SK-N-SH treated with all-trans-retinoic acid at 6 μM for 48 hours (cell line): ENCODE results near the gene GPR183.
A peak's percentile ranks its signal among the peaks of the same experiment; 100 is the strongest.

Experiments
- ATAC-seq: fragments of 200-7000 bp; cut with Tn5 transposase; 3 replicates; pipeline ENCODE4 v1.9.1; 2020; ENCODE audit warnings: mild to moderate bottlenecking, moderate library complexity
- ARNTL ChIP-seq: fragments of 450-650 bp; formaldehyde crosslinking; IDR thresholded peaks from 2 replicates; pipeline ENCODE4 v1.5.0; 2020; ENCODE audit warnings: low read depth, mild to moderate bottlenecking, moderate library complexity, borderline replicate concordance
- BACH2 ChIP-seq: fragments of 250-450 bp; sonication (Bioruptor Pico); IDR thresholded peaks from 2 replicates; pipeline ENCODE4 v1.9.0; 2021; ENCODE audit warnings: mild to moderate bottlenecking, borderline replicate concordance
- ESRRG ChIP-seq: fragments of 250-450 bp; sonication (Bioruptor Pico); IDR thresholded peaks from 2 replicates; pipeline ENCODE4 v1.6.1; 2021; ENCODE audit warnings: mild to moderate bottlenecking
- GLIS3 ChIP-seq: fragments of 250-450 bp; sonication (Bioruptor Pico); IDR thresholded peaks from 2 replicates; pipeline ENCODE4 v1.5.0; 2020; ENCODE audit warnings: mild to moderate bottlenecking, moderate library complexity
- ISL1 ChIP-seq: fragments of 250-450 bp; sonication (Bioruptor Pico); IDR thresholded peaks from 2 replicates; pipeline ENCODE4 v2.1.2; 2022; ENCODE audit warnings: mild to moderate bottlenecking, moderate library complexity
- OSR1 ChIP-seq: fragments of 250-450 bp; sonication (Bioruptor Pico); IDR thresholded peaks from 2 replicates; pipeline ENCODE4 v1.8.0; 2022; ENCODE audit warnings: moderate library complexity, mild to moderate bottlenecking, inconsistent platforms
- PATZ1 ChIP-seq: fragments of 250-450 bp; sonication (Bioruptor Pico); IDR thresholded peaks from 2 replicates; pipeline ENCODE4 v1.8.0; 2020; ENCODE audit warnings: mild to moderate bottlenecking, moderate library complexity, borderline replicate concordance
- PPARA ChIP-seq: fragments of 250-450 bp; sonication (Bioruptor Pico); IDR thresholded peaks from 2 replicates; pipeline ENCODE4 v1.5.0; 2020; ENCODE audit warnings: mild to moderate bottlenecking, borderline replicate concordance
- SNAI2 ChIP-seq: fragments of 250-450 bp; sonication (Bioruptor Pico); IDR thresholded peaks from 2 replicates; pipeline ENCODE4 v1.5.0; 2020; ENCODE audit warnings: mild to moderate bottlenecking, moderate library complexity
- TOX ChIP-seq: fragments of 250-450 bp; sonication (Bioruptor Pico); IDR thresholded peaks from 2 replicates; pipeline ENCODE4 v1.8.0; 2021; ENCODE audit warnings: mild to moderate bottlenecking, moderate library complexity, borderline replicate concordance
- TSHZ2 ChIP-seq: fragments of 250-450 bp; sonication (Bioruptor Pico); IDR thresholded peaks from 2 replicates; pipeline ENCODE4 v1.5.0; 2020; ENCODE audit warnings: mild to moderate bottlenecking, moderate library complexity
- ZC3H10 ChIP-seq: fragments of 250-450 bp; sonication (Bioruptor Pico); IDR thresholded peaks from 2 replicates; pipeline ENCODE4 v1.5.1; 2021; ENCODE audit warnings: mild to moderate bottlenecking, moderate library complexity
- ZFP3 ChIP-seq: fragments of 250-450 bp; sonication (Bioruptor Pico); IDR thresholded peaks from 2 replicates; pipeline ENCODE4 v1.5.0; 2020; ENCODE audit warnings: mild to moderate bottlenecking, moderate library complexity
- ZNF8 ChIP-seq: fragments of 450-650 bp; formaldehyde crosslinking; IDR thresholded peaks from 2 replicates; pipeline ENCODE4 v1.5.0; 2020; ENCODE audit warnings: mild to moderate bottlenecking, moderate library complexity
- TF ChIP-seq, protein P1 (sequence below): fragments of 250-450 bp; sonication (Bioruptor Pico); IDR thresholded peaks from 2 replicates; pipeline ENCODE4 v1.8.0; 2021; ENCODE audit warnings: low read depth, mild to moderate bottlenecking, moderate library complexity, borderline replicate concordance
- TF ChIP-seq, protein P2 (sequence below): fragments of 250-450 bp; sonication (Bioruptor Pico); IDR thresholded peaks from 2 replicates; pipeline ENCODE4 v1.5.1; 2020; ENCODE audit warnings: low read depth, mild to moderate bottlenecking, moderate library complexity

The GPR183 gene

GRCh38 chr13:99307247-99307646 is at the start of gene GPR183:
GPR183 (minus strand) TSS chr13:99307399; CDS start chr13:99296145, 11,254 bp downstream.
- TF ChIP-seq TOX (CRISPR knock-in tag) (no peak), OSR1 (no peak), ZC3H10 (CRISPR knock-in tag) (no peak), SNAI2 (no peak), PPARA (CRISPR knock-in tag) (no peak), ESRRG (CRISPR knock-in tag) (no peak), BACH2 (CRISPR knock-in tag) (no peak), ARNTL (CRISPR knock-in tag) (no peak), ISL1 (CRISPR knock-in tag) (no peak)
- ATAC-seq, result peak; percentile 20; the same call in 1 of the 3 replicates

GRCh38 chr13:99356262-99357091 is 49.3 kb upstream of the GPR183 start:
- TF ChIP-seq TSHZ2 (no peak), ZC3H10 (CRISPR knock-in tag) (no peak), ZFP3 (CRISPR knock-in tag) (no peak)
- TF ChIP-seq, protein P1, sequence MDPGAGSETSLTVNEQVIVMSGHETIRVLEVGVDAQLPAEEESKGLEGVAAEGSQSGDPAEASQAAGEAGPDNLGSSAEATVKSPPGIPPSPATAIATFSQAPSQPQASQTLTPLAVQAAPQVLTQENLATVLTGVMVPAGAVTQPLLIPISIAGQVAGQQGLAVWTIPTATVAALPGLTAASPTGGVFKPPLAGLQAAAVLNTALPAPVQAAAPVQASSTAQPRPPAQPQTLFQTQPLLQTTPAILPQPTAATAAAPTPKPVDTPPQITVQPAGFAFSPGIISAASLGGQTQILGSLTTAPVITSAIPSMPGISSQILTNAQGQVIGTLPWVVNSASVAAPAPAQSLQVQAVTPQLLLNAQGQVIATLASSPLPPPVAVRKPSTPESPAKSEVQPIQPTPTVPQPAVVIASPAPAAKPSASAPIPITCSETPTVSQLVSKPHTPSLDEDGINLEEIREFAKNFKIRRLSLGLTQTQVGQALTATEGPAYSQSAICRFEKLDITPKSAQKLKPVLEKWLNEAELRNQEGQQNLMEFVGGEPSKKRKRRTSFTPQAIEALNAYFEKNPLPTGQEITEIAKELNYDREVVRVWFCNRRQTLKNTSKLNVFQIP (CRISPR knock-in tag), result no peak
- ATAC-seq, result peak; percentile 57

GRCh38 chr13:99356012-99356261 is 48.7 kb upstream of the GPR183 start:
- ATAC-seq, result no peak
- TF ChIP-seq, protein P2, sequence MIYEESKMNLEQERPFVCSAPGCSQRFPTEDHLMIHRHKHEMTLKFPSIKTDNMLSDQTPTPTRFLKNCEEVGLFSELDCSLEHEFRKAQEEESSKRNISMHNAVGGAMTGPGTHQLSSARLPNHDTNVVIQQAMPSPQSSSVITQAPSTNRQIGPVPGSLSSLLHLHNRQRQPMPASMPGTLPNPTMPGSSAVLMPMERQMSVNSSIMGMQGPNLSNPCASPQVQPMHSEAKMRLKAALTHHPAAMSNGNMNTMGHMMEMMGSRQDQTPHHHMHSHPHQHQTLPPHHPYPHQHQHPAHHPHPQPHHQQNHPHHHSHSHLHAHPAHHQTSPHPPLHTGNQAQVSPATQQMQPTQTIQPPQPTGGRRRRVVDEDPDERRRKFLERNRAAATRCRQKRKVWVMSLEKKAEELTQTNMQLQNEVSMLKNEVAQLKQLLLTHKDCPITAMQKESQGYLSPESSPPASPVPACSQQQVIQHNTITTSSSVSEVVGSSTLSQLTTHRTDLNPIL (CRISPR knock-in tag), result no peak
- TF ChIP-seq ARNTL (CRISPR knock-in tag), result no peak
- TF ChIP-seq TSHZ2, result no peak
- no peak for TF ChIP-seq ESRRG (CRISPR knock-in tag)
- TF ChIP-seq GLIS3 (CRISPR knock-in tag), result no peak
- no peak for TF ChIP-seq ZNF8 (CRISPR knock-in tag)
- TF ChIP-seq PPARA (CRISPR knock-in tag), result no peak
- no peak for TF ChIP-seq PATZ1 (CRISPR knock-in tag)
